HG02798 (cell line): Measurements from ENCODE around the gene EVI5.
"Not testable (repeated sequence)": the region's sequence is repeated elsewhere in the genome, so short reads cannot be mapped to it uniquely, and the experiment has no call there.

Source experiments
- ATAC-seq: cut with Tn5 transposase; IDR thresholded peaks from one replicate; pipeline ENCODE4 v1.9.1; 2021; ENCODE audit warnings: mild to moderate bottlenecking; ENCODE audit not compliant: unreplicated experiment, poor library complexity

Gene EVI5

GRCh38 chr1:92707292-92707691, 77.6 kb downstream of the EVI5 start:
- no peak for ATAC-seq

GRCh38 chr1:92705446-92705845, 79.5 kb downstream of the EVI5 start:
- no peak for ATAC-seq

GRCh38 chr1:92701147-92701546, 83.8 kb downstream of the EVI5 start:
- ATAC-seq, result no peak

GRCh38 chr1:92698932-92699331, 86.0 kb downstream of the EVI5 start:
- ATAC-seq, result no peak

- ATAC-seq, result no peak
Measured at GRCh38 chr1:92695104-92695503, 89.8 kb downstream of the EVI5 start.

- ATAC-seq, result no peak
Measured at GRCh38 chr1:92691925-92692324, 93.0 kb downstream of the EVI5 start.

- no peak for ATAC-seq
Measured at GRCh38 chr1:92690212-92690906, 94.5 kb downstream of the EVI5 start.

- ATAC-seq, result no peak
Measured at GRCh38 chr1:92679980-92680379, 104.9 kb downstream of the EVI5 start.

- ATAC-seq, result no peak
Measured at GRCh38 chr1:92663775-92664174, 121.1 kb downstream of the EVI5 start.

GRCh38 chr1:92662048-92662447, 122.9 kb downstream of the EVI5 start:
- no peak for ATAC-seq

GRCh38 chr1:92657701-92658100, 127.2 kb downstream of the EVI5 start:
- ATAC-seq, result no peak

GRCh38 chr1:92655197-92655801, 129.6 kb downstream of the EVI5 start:
- no peak for ATAC-seq

- no peak for ATAC-seq
Measured at GRCh38 chr1:92653605-92654381, 131.1 kb downstream of the EVI5 start.

GRCh38 chr1:92640686-92641085, 144.2 kb downstream of the EVI5 start:
- ATAC-seq, result not testable (repeated sequence)

GRCh38 chr1:92638498-92638897, 146.4 kb downstream of the EVI5 start:
- no peak for ATAC-seq

- ATAC-seq, result not testable (repeated sequence)
Measured at GRCh38 chr1:92635203-92635602, 149.7 kb downstream of the EVI5 start.

GRCh38 chr1:92623187-92623778, 161.6 kb downstream of the EVI5 start:
- no peak for ATAC-seq

GRCh38 chr1:92619466-92620189, 165.3 kb downstream of the EVI5 start:
- ATAC-seq, result no peak

GRCh38 chr1:92601044-92601443, 183.9 kb downstream of the EVI5 start:
- ATAC-seq, result no peak

- ATAC-seq, result peak; percentile 56
Measured at GRCh38 chr1:92599184-92599583, 185.7 kb downstream of the EVI5 start.
